ENCODE measurements around the gene KRTAP4-11. TPM values are rescaled to one million over a fixed set of nuclear protein-coding genes. Genes with fewer than 3 reads are reported as not detected.
"Not testable (repeated sequence)": the region's sequence is repeated elsewhere in the genome, so short reads cannot be mapped to it uniquely, and the experiment has no call there.

Gene KRTAP4-11
- total RNA-seq, 1 donor from 2014 or later: not detected

DNA sequence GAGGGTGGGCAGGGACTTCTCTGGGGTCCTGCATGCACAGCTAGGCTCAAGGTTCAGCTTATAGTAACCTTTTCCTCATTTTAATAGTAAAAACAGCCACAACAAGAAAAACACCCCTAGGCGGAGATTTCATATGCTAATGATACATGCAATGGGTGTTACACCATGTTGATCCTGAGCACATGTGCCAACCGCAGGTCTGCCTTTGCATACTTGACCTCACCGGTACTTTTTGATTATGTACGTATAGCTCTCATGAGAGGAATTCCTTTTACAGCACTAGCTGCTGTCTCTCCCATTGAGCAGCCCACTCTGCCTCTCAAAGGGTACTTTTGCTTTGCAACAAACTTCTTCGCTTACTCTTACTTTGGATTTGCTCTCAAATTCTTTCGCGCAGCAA lies 22.1 kb downstream of the KRTAP4-11 start:
- H3K27me3 ChIP-seq (ENCODE audit: control insufficient read depth in 3 of 3, insufficient read depth in 3 of 3, low read length in 3 of 3): peaks cover 0 to 3% (median 0%) of the 10 kb centered on the region in 3 donors
- no peaks in the 10 kb centered on the region for H3K9me3 ChIP-seq (ENCODE audit: control insufficient read depth in 3 of 3, low read length in 3 of 3)
- H3K36me3 ChIP-seq (ENCODE audit: control insufficient read depth in 3 of 3, insufficient read depth in 3 of 3, low read length in 3 of 3): no peaks in the 10 kb centered on the region
- H3K9ac ChIP-seq (ENCODE audit: low read depth in 1 of 3, low read length in 3 of 3): no peak overlapping the region
- no peak overlapping the region for H3K27ac ChIP-seq (ENCODE audit: low read depth, low read length)
- no peak overlapping the region for H3K4me3 ChIP-seq (ENCODE audit: low read length in 3 of 3)
- H3K4me1 ChIP-seq (ENCODE audit: control insufficient read depth in 3 of 3, insufficient read depth in 3 of 3, low read length in 3 of 3): no peaks in the 10 kb centered on the region

GRCh38 chr17:41088760-41089352 lies 29.3 kb downstream of the KRTAP4-11 start:
- not testable (repeated sequence) for H3K9ac ChIP-seq (ENCODE audit: low read depth in 1 of 3, low read length in 3 of 3); H3K36me3 ChIP-seq (ENCODE audit: control insufficient read depth in 3 of 3, insufficient read depth in 3 of 3, low read length in 3 of 3); H3K4me1 ChIP-seq (ENCODE audit: control insufficient read depth in 3 of 3, insufficient read depth in 3 of 3, low read length in 3 of 3); H3K9me3 ChIP-seq (ENCODE audit: control insufficient read depth in 3 of 3, low read length in 3 of 3); H3K27me3 ChIP-seq (ENCODE audit: control insufficient read depth in 3 of 3, insufficient read depth in 3 of 3, low read length in 3 of 3); H3K4me3 ChIP-seq (ENCODE audit: low read length in 3 of 3); H3K27ac ChIP-seq (ENCODE audit: low read depth, low read length)

DNA sequence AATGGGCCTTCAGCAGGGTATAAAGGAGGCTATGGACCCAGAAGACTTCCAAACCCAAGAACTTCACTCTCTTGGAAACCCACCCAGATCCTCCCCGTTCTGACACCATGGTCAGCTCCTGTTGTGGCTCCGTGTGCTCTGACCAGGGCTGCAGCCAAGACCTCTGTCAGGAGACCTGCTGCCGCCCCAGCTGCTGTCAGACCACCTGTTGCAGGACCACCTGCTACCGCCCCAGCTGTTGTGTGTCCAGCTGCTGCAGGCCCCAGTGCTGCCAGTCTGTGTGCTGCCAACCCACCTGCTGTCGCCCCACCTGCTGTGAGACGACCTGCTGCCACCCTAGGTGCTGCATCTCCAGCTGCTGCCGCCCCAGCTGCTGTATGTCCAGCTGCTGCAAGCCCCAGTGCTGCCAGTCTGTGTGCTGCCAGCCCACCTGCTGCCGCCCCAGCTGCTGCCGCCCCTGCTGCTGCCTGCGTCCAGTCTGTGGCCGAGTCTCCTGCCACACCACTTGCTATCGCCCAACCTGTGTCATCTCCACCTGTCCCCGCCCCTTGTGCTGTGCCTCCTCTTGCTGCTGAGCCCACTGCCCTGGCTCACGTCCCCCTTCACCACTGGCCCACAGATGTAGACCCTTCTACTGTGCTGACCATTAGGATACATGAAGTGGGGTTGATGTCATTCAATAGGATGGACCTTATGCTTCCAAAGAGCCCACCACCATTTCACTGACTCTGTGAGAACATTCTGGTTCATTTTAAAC lies 33.9 kb downstream of the KRTAP4-11 start, which contains the start of gene KRTAP4-7:
TSS of gene KRTAP4-7 (plus strand) at position 51 of the 757 bp plus-strand sequence. CDS start at position 108, 57 bp downstream.
- not testable (repeated sequence) for H3K27me3 ChIP-seq (ENCODE audit: control insufficient read depth in 3 of 3, insufficient read depth in 3 of 3, low read length in 3 of 3); H3K9me3 ChIP-seq (ENCODE audit: control insufficient read depth in 3 of 3, low read length in 3 of 3); H3K4me1 ChIP-seq (ENCODE audit: control insufficient read depth in 3 of 3, insufficient read depth in 3 of 3, low read length in 3 of 3); H3K27ac ChIP-seq (ENCODE audit: low read depth, low read length); H3K36me3 ChIP-seq (ENCODE audit: control insufficient read depth in 3 of 3, insufficient read depth in 3 of 3, low read length in 3 of 3); H3K4me3 ChIP-seq (ENCODE audit: low read length in 3 of 3); H3K9ac ChIP-seq (ENCODE audit: low read depth in 1 of 3, low read length in 3 of 3)

DNA sequence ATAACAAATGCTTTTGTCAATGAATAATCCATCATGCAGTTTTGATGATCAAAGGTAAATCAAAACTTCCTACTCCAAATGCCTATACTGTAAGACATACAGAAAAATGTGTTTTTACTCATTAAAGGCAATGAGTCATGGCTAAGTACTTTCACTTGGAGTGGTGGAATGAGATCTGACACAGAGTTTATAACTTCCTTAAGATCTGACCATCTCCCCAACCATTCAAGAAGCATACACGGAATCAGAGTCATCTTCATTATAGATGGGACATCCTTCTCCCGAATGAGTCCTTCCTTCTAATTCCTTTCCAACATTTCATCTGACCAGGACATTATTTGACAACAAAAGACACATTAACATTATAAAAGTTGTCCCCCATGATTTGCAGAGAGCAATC lies 34.7 kb downstream of the KRTAP4-11 start:
- not testable (repeated sequence) for H3K27me3 ChIP-seq (ENCODE audit: control insufficient read depth in 3 of 3, insufficient read depth in 3 of 3, low read length in 3 of 3); H3K36me3 ChIP-seq (ENCODE audit: control insufficient read depth in 3 of 3, insufficient read depth in 3 of 3, low read length in 3 of 3); H3K9me3 ChIP-seq (ENCODE audit: control insufficient read depth in 3 of 3, low read length in 3 of 3); H3K4me1 ChIP-seq (ENCODE audit: control insufficient read depth in 3 of 3, insufficient read depth in 3 of 3, low read length in 3 of 3); H3K4me3 ChIP-seq (ENCODE audit: low read length in 3 of 3); H3K9ac ChIP-seq (ENCODE audit: low read depth in 1 of 3, low read length in 3 of 3); H3K27ac ChIP-seq (ENCODE audit: low read depth, low read length)

DNA sequence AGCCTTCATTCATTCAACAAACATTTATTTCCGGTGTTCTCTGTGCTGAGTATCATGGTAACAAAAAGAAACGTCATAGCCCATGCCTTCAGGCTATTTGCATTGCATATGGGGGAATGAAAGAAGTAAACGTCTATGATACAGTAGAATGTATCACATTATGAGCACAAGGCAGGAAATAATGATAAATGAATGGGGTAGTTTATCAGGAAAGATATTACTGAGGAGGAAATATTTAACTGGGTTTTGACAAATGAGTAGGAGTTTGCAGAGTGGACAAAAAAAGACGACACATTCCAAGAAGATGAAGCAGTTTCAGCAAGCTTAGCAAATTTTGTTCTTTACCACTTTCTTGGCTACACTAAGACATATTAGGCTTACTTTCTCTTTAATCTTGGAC lies 35.5 kb downstream of the KRTAP4-11 start:
- H3K4me3 ChIP-seq (ENCODE audit: low read length in 3 of 3): no peak overlapping the region
- H3K36me3 ChIP-seq (ENCODE audit: control insufficient read depth in 3 of 3, insufficient read depth in 3 of 3, low read length in 3 of 3): no peaks in the 10 kb centered on the region
- H3K4me1 ChIP-seq (ENCODE audit: control insufficient read depth in 3 of 3, insufficient read depth in 3 of 3, low read length in 3 of 3): no peaks in the 10 kb centered on the region
- no peaks in the 10 kb centered on the region for H3K9me3 ChIP-seq (ENCODE audit: control insufficient read depth in 3 of 3, low read length in 3 of 3)
- no peaks in the 10 kb centered on the region for H3K27me3 ChIP-seq (ENCODE audit: control insufficient read depth in 3 of 3, insufficient read depth in 3 of 3, low read length in 3 of 3)
- H3K27ac ChIP-seq (ENCODE audit: low read depth, low read length): no peak overlapping the region
- no peak overlapping the region for H3K9ac ChIP-seq (ENCODE audit: low read depth in 1 of 3, low read length in 3 of 3)

DNA sequence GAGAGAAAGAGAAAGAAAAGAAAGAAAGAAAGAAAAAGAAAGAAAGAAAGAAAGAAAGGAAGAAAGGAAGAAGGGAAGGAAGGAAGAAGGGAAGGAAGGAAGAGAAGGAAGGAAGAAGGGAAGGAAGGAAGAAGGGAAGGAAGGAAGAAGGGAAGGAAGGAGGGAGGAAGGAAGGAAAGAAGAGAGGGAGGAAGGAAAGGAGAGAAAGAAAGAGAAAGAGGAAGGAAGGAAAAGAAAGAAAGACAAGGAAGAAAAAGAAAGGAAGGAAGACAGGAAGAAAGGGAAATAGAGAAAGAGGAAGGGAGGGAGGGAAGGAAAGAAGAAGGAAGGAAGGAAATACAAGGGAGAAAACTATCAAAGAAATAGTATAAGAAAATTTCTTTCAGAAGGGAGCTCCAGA lies 41.4 kb downstream of the KRTAP4-11 start:
- Histone ChIP-seq H3K4me3 (ENCODE audit: low read length in 3 of 3) (no peak overlapping the region), H3K9me3 (ENCODE audit: control insufficient read depth in 3 of 3, low read length in 3 of 3) (no peaks in the 10 kb centered on the region), H3K36me3 (ENCODE audit: control insufficient read depth in 3 of 3, insufficient read depth in 3 of 3, low read length in 3 of 3) (no peaks in the 10 kb centered on the region), H3K27me3 (ENCODE audit: control insufficient read depth in 3 of 3, insufficient read depth in 3 of 3, low read length in 3 of 3) (peaks cover 0 to 6% (median 6%) of the 10 kb centered on the region in 3 donors), H3K27ac (ENCODE audit: low read depth, low read length) (no peak overlapping the region), H3K4me1 (ENCODE audit: control insufficient read depth in 3 of 3, insufficient read depth in 3 of 3, low read length in 3 of 3) (no peaks in the 10 kb centered on the region), H3K9ac (ENCODE audit: low read depth in 1 of 3, low read length in 3 of 3) (no peak overlapping the region)

DNA sequence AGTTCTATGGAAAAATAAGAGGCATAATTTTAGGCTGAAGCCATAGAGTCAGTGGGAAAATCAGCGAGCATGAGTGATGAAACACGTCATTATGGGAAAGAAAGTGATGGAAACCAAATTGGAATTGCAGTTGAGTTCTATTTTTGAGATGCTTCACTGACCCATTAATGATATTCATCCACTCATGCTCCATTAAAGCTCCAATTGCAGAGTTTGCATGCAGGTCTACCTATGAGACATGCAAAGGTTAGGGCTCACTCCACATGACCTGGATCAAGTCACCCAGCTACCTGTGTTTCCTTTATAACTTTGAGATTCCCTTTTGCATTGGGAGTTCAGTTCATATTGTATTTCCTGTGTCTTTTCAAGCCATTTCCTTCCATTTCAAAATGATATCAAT lies 44.5 kb downstream of the KRTAP4-11 start:
- H3K4me1 ChIP-seq (ENCODE audit: control insufficient read depth in 3 of 3, insufficient read depth in 3 of 3, low read length in 3 of 3): no peaks in the 10 kb centered on the region
- no peaks in the 10 kb centered on the region for H3K9me3 ChIP-seq (ENCODE audit: control insufficient read depth in 3 of 3, low read length in 3 of 3)
- H3K27ac ChIP-seq (ENCODE audit: low read depth, low read length): no peak overlapping the region
- H3K36me3 ChIP-seq (ENCODE audit: control insufficient read depth in 3 of 3, insufficient read depth in 3 of 3, low read length in 3 of 3): no peaks in the 10 kb centered on the region
- no peak overlapping the region for H3K9ac ChIP-seq (ENCODE audit: low read depth in 1 of 3, low read length in 3 of 3)
- peaks cover 0 to 6% (median 6%) of the 10 kb centered on the region in 3 donors for H3K27me3 ChIP-seq (ENCODE audit: control insufficient read depth in 3 of 3, insufficient read depth in 3 of 3, low read length in 3 of 3)
- no peak overlapping the region for H3K4me3 ChIP-seq (ENCODE audit: low read length in 3 of 3)

DNA sequence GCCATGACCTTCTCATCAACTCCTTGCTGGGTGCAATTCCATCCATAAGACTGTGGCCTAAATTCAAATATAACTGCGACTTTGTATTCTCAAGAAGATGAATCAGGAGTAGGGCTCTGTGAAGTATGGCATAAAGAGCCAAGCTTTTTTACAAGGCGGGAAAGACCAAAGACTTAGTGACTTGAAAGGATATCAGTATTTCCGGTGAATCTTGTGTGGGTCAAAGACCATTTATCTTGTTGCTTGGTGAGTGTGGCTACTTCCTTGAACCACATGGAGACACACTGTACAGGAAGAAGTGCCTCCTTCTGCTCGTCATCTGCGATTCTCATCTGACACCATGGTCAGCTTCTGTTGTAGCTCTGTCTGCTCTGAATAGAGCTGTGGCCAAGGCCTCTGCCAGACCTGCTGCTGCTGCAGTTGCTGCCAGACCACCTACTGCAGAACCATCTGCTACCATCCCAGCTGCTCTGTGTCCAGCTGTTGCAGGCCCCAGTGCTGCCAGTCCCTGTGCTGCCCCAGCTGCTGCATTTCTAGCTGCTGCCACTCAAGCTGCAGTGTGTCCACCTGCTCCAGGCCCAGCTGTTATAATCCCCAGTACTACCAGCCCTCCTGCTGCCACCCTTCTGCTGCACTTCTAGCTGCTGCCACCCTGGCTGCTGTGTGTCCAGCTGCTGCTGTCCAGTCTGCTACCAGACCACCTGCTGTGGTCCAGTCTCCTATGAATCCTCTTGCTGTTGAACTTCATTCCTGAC lies 46.4 kb downstream of the KRTAP4-11 start:
- peaks cover 0 to 6% (median 6%) of the 10 kb centered on the region in 3 donors for H3K27me3 ChIP-seq (ENCODE audit: control insufficient read depth in 3 of 3, insufficient read depth in 3 of 3, low read length in 3 of 3)
- no peak overlapping the region for H3K4me3 ChIP-seq (ENCODE audit: low read length in 3 of 3)
- no peaks in the 10 kb centered on the region for H3K9me3 ChIP-seq (ENCODE audit: control insufficient read depth in 3 of 3, low read length in 3 of 3)
- H3K27ac ChIP-seq (ENCODE audit: low read depth, low read length): no peak overlapping the region
- no peak overlapping the region for H3K9ac ChIP-seq (ENCODE audit: low read depth in 1 of 3, low read length in 3 of 3)
- H3K36me3 ChIP-seq (ENCODE audit: control insufficient read depth in 3 of 3, insufficient read depth in 3 of 3, low read length in 3 of 3): no peaks in the 10 kb centered on the region
- H3K4me1 ChIP-seq (ENCODE audit: control insufficient read depth in 3 of 3, insufficient read depth in 3 of 3, low read length in 3 of 3): no peaks in the 10 kb centered on the region

DNA sequence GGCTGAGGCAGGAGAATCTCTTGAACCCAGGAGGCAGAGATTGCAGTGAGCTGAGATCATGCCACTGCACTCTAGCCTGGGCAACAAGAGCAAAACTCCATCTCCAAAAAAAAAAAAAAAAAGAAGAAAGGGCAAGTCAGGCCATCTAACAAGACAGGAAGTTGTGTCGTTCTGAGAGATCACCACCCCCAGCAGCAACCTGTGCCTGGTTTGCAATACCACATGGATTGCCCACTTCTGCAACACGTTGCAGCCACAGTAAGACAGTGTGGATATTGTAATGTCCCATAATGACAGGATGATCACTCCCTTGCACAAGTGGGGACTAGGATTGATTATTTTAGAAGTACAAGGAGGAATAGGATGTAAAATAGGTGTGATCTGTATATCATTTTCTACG lies 49.1 kb downstream of the KRTAP4-11 start:
- peaks cover 3 to 6% (median 3%) of the 10 kb centered on the region in 3 donors for H3K27me3 ChIP-seq (ENCODE audit: control insufficient read depth in 3 of 3, insufficient read depth in 3 of 3, low read length in 3 of 3)
- no peak overlapping the region for H3K27ac ChIP-seq (ENCODE audit: low read depth, low read length)
- H3K4me3 ChIP-seq (ENCODE audit: low read length in 3 of 3): no peak overlapping the region
- no peak overlapping the region for H3K9ac ChIP-seq (ENCODE audit: low read depth in 1 of 3, low read length in 3 of 3)
- no peaks in the 10 kb centered on the region for H3K9me3 ChIP-seq (ENCODE audit: control insufficient read depth in 3 of 3, low read length in 3 of 3)
- H3K4me1 ChIP-seq (ENCODE audit: control insufficient read depth in 3 of 3, insufficient read depth in 3 of 3, low read length in 3 of 3): no peaks in the 10 kb centered on the region
- H3K36me3 ChIP-seq (ENCODE audit: control insufficient read depth in 3 of 3, insufficient read depth in 3 of 3, low read length in 3 of 3): no peaks in the 10 kb centered on the region

DNA sequence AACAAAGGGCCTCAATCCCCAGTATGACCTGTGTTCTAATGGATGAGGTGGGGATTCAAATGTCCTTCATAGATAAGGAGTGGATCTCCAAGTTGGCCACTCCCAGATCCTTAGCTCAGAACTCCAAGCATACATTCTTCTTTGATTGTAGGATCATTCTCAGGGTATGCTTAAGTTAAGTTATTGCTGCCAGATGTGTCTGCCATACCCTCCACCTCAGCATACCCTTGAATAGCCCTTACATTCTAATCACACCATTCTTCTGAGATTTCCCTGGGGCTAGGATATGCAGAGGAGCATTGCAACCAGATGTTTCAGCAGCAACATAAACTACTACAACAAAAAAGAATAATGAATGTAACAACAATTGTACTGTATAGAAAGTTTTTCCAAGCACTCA lies 50.9 kb downstream of the KRTAP4-11 start:
- no peaks in the 10 kb centered on the region for H3K9me3 ChIP-seq (ENCODE audit: control insufficient read depth in 3 of 3, low read length in 3 of 3)
- H3K4me1 ChIP-seq (ENCODE audit: control insufficient read depth in 3 of 3, insufficient read depth in 3 of 3, low read length in 3 of 3): no peaks in the 10 kb centered on the region
- H3K36me3 ChIP-seq (ENCODE audit: control insufficient read depth in 3 of 3, insufficient read depth in 3 of 3, low read length in 3 of 3): no peaks in the 10 kb centered on the region
- no peak overlapping the region for H3K4me3 ChIP-seq (ENCODE audit: low read length in 3 of 3)
- H3K27me3 ChIP-seq (ENCODE audit: control insufficient read depth in 3 of 3, insufficient read depth in 3 of 3, low read length in 3 of 3): peaks cover 6 to 9% (median 7%) of the 10 kb centered on the region in 3 donors
- no peak overlapping the region for H3K27ac ChIP-seq (ENCODE audit: low read depth, low read length)
- H3K9ac ChIP-seq (ENCODE audit: low read depth in 1 of 3, low read length in 3 of 3): no peak overlapping the region

Data from skeletal muscle tissue (tissue), 4 donors.